MM.1S (cell line): ENCODE results near the gene BPTF.
"Not testable (repeated sequence)": the region's sequence is repeated elsewhere in the genome, so short reads cannot be mapped to it uniquely, and the experiment has no call there.

Experiments used
- DNase-seq: peaks from one replicate; pipeline ENCODE4 v3.0.0-alpha.2; 2015
- H2AFZ ChIP-seq: fragments of 300-600 bp; sonication (generic); 2 replicates; pipeline ENCODE4 v1.6.0; 2016; ENCODE audit warnings: antibody characterized with exemption, low read length
- H3F3A ChIP-seq: fragments of 300-600 bp; sonication (generic); 2 replicates; pipeline ENCODE4 v1.6.1; 2016; ENCODE audit warnings: mild to moderate bottlenecking, antibody characterized with exemption, low read length, moderate library complexity, mixed read lengths; ENCODE audit not compliant: insufficient read depth
- H3K27ac ChIP-seq: fragments of 300-600 bp; sonication (generic); 2 replicates; pipeline ENCODE4 v1.5.1; 2016; ENCODE audit warnings: mild to moderate bottlenecking, low read length
- H3K27me3 ChIP-seq: fragments of 300-600 bp; sonication (generic); replicated peaks from 2 replicates; pipeline ENCODE4 v1.6.0; 2016; ENCODE audit warnings: low read length; ENCODE audit not compliant: insufficient read depth
- H3K36me3 ChIP-seq: fragments of 300-600 bp; sonication (generic); replicated peaks from 2 replicates; pipeline ENCODE4 v1.6.1; 2016; ENCODE audit warnings: mild to moderate bottlenecking, low read length, mixed read lengths; ENCODE audit not compliant: insufficient read depth
- H3K4me1 ChIP-seq: fragments of 300-600 bp; sonication (generic); 2 replicates; pipeline ENCODE4 v1.6.1; 2016; ENCODE audit warnings: low read length, mixed read lengths
- H3K4me2 ChIP-seq: fragments of 300-600 bp; sonication (generic); 2 replicates; pipeline ENCODE4 v1.6.0; 2016; ENCODE audit warnings: low read depth, low read length
- H3K4me3 ChIP-seq: fragments of 300-600 bp; sonication (generic); 2 replicates; pipeline ENCODE4 v1.5.1; 2016; ENCODE audit warnings: low read length, mixed read lengths
- H3K79me2 ChIP-seq: fragments of 300-600 bp; sonication (generic); 2 replicates; pipeline ENCODE4 v1.6.1; 2016; ENCODE audit warnings: mixed run types, low read length, mixed read lengths
- H3K9ac ChIP-seq: fragments of 300-600 bp; sonication (generic); 2 replicates; pipeline ENCODE4 v1.6.1; 2016; ENCODE audit warnings: low read length, mixed read lengths
- H3K9me2 ChIP-seq: fragments of 300-600 bp; sonication (generic); replicated peaks from 2 replicates; pipeline ENCODE4 v1.6.1; 2016; ENCODE audit warnings: mild to moderate bottlenecking, low read length, mixed read lengths; ENCODE audit not compliant: insufficient read depth
- H3K9me3 ChIP-seq: fragments of 300-600 bp; sonication (generic); replicated peaks from 2 replicates; pipeline ENCODE4 v1.6.1; 2016; ENCODE audit warnings: mild to moderate bottlenecking, low read length, mixed read lengths; ENCODE audit not compliant: insufficient read depth
- H4K20me1 ChIP-seq: fragments of 300-600 bp; sonication (generic); 2 replicates; pipeline ENCODE4 v1.6.1; 2016; ENCODE audit warnings: mild to moderate bottlenecking, low read length, moderate library complexity, mixed read lengths; ENCODE audit not compliant: insufficient read depth
- EZH2 ChIP-seq: fragments of 300-600 bp; sonication (generic); optimal IDR thresholded peaks from 2 replicates; pipeline ENCODE3; 2017; ENCODE audit warnings: low read depth, mild to moderate bottlenecking, antibody characterized with exemption, low read length, mixed read lengths
- EZH2phosphoT487 ChIP-seq: fragments of 300-600 bp; sonication (generic); IDR thresholded peaks from 2 replicates; pipeline ENCODE4 v1.6.1; 2018; ENCODE audit warnings: antibody characterized with exemption, low read length
- TF ChIP-seq, protein P1 (sequence below): fragments of 300-600 bp; sonication (generic); IDR thresholded peaks from 2 replicates; pipeline ENCODE4 v1.5.1; 2016; ENCODE audit warnings: antibody characterized with exemption, low read length, mixed read lengths

Gene BPTF

DNA sequence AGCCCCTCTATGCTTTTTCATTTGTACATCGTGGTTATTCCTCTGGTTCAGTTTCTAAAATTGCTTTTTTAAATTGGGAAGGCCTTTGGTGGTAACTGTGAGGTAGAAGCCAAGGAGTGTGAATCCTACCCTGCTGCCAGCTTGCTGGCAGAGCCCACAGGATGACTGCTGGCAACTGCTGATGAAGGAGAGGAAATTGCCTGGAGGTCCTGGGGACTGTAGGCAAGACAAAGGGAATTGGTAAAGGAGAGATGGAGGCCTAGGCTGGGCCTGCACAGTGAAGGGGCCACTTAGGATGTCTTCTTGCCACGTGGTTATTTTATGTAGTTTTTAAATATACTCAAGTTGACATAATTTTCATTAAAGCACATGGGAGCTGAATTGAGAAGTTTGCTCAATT is 155.2 kb downstream of the BPTF start:
- H3K9me2 ChIP-seq: no peaks in the 10 kb centered on the region
- no peaks in the 10 kb centered on the region for H3K27me3 ChIP-seq
- TF ChIP-seq EZH2phosphoT487: no peak
- TF ChIP-seq, protein P1, sequence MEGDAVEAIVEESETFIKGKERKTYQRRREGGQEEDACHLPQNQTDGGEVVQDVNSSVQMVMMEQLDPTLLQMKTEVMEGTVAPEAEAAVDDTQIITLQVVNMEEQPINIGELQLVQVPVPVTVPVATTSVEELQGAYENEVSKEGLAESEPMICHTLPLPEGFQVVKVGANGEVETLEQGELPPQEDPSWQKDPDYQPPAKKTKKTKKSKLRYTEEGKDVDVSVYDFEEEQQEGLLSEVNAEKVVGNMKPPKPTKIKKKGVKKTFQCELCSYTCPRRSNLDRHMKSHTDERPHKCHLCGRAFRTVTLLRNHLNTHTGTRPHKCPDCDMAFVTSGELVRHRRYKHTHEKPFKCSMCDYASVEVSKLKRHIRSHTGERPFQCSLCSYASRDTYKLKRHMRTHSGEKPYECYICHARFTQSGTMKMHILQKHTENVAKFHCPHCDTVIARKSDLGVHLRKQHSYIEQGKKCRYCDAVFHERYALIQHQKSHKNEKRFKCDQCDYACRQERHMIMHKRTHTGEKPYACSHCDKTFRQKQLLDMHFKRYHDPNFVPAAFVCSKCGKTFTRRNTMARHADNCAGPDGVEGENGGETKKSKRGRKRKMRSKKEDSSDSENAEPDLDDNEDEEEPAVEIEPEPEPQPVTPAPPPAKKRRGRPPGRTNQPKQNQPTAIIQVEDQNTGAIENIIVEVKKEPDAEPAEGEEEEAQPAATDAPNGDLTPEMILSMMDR: no peak
- no peak for TF ChIP-seq EZH2
- no peak overlapping the region for H3K4me2 ChIP-seq
- no peaks in the 10 kb centered on the region for H3K9me3 ChIP-seq
- H3K4me1 ChIP-seq: no peaks in the 10 kb centered on the region
- H3F3A ChIP-seq: no peaks in the 10 kb centered on the region
- no peaks in the 10 kb centered on the region for H4K20me1 ChIP-seq
- no peak overlapping the region for H3K4me3 ChIP-seq
- no peaks in the 10 kb centered on the region for H3K79me2 ChIP-seq
- no peak overlapping the region for H2AFZ ChIP-seq
- no peak overlapping the region for H3K27ac ChIP-seq
- no peak for DNase-seq
- H3K9ac ChIP-seq: no peak overlapping the region
- H3K36me3 ChIP-seq: no peaks in the 10 kb centered on the region

DNA sequence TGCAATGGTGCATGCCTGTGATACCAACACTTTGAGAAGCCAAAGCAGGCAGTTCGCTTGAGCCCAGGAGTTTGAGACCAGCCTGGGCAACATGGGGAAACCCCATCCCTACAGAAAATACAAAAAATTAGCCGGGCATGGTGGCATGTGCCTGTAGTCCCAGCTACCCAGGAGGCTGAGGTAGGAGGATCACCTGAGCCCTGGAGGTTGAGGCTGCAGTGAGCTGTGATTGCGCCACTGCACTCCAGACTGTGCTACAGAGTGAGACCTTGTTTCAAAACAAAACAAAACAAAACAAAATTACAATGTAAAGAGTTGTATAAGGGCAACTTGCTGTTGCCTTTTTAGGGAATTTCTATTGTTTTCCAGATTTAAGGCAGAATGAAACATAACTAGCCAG is 155.6 kb downstream of the BPTF start:
- H3K4me1 ChIP-seq, H3K79me2 ChIP-seq, H3K9me3 ChIP-seq, H3K36me3 ChIP-seq, H3K9me2 ChIP-seq, H2AFZ ChIP-seq, H3K9ac ChIP-seq, DNase-seq, H3K4me2 ChIP-seq, H3K27ac ChIP-seq, H3F3A ChIP-seq, H4K20me1 ChIP-seq, H3K27me3 ChIP-seq, H3K4me3 ChIP-seq: not testable (repeated sequence)

DNA sequence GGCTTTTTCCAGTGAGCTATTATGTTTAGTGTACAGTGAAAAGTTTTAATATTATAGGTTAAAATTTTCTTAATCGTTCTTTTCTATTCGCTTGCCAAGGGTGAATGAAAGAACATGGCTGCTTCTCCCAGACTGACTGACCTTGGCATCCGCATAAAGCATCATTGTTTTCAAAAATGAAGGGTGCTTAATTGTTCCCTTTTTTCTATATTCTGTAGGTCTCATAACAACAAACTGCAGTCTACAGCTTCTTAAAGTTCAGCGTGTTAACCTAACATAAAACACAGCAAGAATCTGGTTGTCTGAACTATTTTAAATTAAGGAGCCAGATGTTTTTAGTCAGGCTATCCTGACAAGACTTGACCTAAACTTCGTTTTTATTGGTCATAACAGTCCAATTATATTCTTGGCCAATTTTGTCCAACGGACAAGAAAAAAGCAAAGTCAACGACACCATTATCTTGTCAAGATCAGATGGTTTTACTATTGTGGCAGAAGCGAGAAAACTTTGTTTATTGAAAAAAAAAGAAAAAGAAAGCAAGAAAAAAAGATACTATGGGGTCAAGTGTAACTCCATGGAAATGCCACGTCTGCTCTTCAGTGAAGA is 156.8 kb downstream of the BPTF start:
- no peak overlapping the region for H3K27ac ChIP-seq
- DNase-seq: no peak
- H2AFZ ChIP-seq: no peak overlapping the region
- H3K4me1 ChIP-seq: no peaks in the 10 kb centered on the region
- H3K36me3 ChIP-seq: no peaks in the 10 kb centered on the region
- no peaks in the 10 kb centered on the region for H3K9me3 ChIP-seq
- H3K27me3 ChIP-seq: no peaks in the 10 kb centered on the region
- no peaks in the 10 kb centered on the region for H3K9me2 ChIP-seq
- no peak for TF ChIP-seq EZH2phosphoT487
- no peak for TF ChIP-seq EZH2
- TF ChIP-seq, protein P1: no peak
- H3K79me2 ChIP-seq: no peaks in the 10 kb centered on the region
- no peak overlapping the region for H3K4me2 ChIP-seq
- no peak overlapping the region for H3K9ac ChIP-seq
- H3K4me3 ChIP-seq: no peak overlapping the region
- no peaks in the 10 kb centered on the region for H3F3A ChIP-seq
- no peaks in the 10 kb centered on the region for H4K20me1 ChIP-seq

DNA sequence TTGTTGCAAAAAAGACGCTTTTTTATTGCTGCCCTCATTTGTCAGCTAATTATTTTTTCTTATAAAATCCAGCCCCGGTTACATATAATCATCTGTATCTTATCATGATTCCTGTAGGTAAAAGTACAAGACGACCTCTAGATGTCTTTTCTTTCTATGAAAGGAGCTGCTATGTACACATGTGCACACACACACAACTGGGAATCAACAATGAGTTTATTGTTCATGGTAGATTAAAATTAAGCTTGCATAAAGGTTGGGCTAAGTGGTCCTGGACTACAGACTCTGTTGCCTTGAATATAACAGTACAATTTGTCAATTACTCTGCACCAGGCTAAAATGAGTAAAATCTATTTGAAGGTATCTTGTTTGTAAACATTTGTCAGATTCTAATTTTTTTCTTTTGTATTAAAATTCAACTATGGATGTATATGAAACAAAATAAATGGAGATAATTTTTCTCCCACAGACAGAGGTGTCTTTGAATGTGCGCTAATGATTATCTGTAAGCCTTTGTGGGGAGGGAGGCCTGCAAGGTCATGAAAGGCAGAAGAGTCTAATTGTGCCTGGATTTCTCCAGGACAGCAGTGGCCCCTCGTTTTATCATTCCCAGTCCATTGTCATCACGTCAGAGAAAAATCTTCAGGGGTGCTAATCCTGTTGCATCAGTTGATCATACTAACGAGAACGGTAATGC is 157.5 kb downstream of the BPTF start:
- Histone ChIP-seq H3K9ac (no peak overlapping the region), H3F3A (no peaks in the 10 kb centered on the region), H3K9me2 (no peaks in the 10 kb centered on the region), H4K20me1 (no peaks in the 10 kb centered on the region), H3K79me2 (no peaks in the 10 kb centered on the region), H3K4me2 (no peak overlapping the region), H3K4me3 (no peak overlapping the region), H3K36me3 (no peaks in the 10 kb centered on the region), H3K9me3 (no peaks in the 10 kb centered on the region), H3K27ac (no peak overlapping the region), H2AFZ (no peak overlapping the region), H3K4me1 (no peaks in the 10 kb centered on the region), H3K27me3 (no peaks in the 10 kb centered on the region)
- no peak for DNase-seq
- TF ChIP-seq, protein P1: no peak
- TF ChIP-seq EZH2 (no peak), EZH2phosphoT487 (no peak)
